Stimulated activated CD4-positive, alpha-beta T cell treated with anti-CD3 and anti-CD28 coated beads, Interleukin-4, amount 100 ng/mL, for 4 hours (primary cell): ENCODE data around the gene ADCY2.
"Not testable (repeated sequence)": the region's sequence is repeated elsewhere in the genome, so short reads cannot be mapped to it uniquely, and the experiment has no call there.

Source experiments
- DNase-seq, 2 experiments: peaks; one replicate each; pipeline ENCODE4 v3.0.0-alpha.2; 2020

ADCY2 gene

DNA sequence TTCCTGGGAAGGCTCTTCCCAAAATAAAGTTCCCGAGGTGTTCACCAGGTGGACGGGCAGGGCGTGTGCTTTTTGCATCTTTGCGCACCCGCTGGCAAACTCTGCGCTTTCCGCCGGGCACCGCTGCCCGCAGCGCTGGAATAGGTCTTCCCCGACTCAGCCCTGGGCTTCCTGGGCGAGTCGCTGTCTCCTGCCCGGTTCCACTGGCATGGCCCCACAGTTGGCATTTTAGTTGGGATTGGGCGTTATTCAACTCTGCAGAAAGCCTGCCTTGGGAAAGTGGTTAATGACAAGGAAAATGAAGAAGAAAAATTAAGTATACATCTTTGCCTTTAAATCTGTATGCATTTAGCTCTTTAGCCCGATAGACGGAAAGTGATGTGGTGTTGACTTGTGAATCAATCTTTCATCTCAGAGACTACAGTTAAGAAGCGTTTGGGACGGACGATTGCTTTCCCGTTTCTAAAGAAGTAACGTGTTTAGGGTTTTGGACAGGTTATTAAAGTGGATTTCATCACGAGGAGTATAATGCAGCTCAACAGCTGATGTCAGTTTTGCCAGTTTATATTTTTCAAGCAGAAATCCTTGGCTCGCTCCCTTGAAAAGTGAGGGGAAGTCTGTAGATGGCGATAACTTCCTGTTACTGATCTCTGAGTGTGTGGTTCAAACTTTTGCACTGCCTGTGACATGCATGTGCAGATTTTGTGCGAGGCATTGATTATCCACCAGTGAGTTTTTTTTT is 946 bp downstream of the ADCY2 start:
- DNase-seq = no peak

DNA sequence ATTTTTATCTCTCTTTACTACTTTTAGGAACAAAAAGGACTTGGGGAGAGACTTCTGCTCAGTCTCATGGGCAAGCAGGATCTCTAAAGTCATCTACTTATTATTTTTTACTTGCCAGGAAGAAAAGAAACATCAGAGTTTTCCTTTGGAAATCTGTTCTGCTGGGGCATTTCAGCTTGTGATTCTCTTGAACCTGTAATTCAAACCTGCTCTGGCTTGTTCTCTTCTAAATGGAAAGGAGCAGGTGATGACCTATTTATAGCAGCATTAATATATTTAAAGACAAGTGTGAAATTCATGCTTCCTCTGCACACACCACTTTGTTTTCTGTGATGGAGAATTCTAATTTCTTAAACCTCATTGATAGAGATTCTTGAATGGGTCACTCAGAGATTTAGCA is 2.0 kb downstream of the ADCY2 start:
- no peak for DNase-seq

DNA sequence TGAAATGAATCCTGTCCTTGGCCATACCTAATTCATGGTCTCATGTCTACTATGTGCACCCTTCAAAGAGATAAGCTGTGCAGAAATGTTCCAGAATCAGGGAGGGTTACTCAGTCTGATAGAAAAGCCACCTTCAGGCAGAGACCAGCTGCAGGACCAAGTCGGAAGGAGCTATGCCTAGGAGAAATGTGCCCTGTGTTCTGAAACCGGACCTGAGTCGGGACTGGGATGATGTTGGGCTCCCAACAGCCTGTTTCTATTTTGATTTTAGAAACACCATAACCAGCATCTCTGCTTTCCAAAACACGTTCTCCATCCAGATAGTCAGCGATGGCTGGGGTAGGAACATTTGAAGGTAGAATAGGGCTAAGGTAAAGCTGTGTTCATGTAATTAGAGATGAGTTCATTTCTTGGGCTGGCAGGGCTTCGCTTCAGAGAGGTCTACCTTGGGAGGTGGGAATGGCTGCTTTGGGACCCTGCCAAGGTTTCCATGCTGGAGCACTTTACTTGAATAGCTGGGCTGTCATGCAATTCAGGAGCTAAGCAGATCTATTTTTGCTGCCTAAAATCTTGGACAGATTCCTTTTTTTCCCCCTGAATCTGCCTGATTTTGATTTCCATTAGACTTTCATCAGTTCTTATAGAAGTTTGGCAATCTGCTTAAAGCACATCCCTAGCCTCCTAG is 2.8 kb downstream of the ADCY2 start:
- DNase-seq = no peak

DNA sequence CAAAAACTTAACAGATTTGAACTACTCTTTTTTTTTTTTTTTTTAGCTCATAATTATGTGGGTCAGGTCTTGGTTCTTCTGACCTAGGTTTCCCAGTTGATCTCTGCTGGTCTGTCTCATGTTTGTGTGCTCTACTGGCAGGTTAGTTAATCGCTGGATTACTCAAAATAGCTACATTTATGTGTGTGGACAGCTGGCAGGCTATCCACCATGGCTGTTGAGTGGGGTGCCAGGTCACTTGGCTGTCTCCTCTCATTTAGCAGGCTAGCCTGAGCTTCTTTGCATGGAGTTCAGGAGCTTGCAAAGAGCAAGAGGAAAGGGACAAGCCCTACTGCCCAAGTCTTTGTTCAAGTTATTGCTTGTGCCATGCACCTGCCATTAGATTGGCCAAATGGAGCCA is 9.3 kb downstream of the ADCY2 start:
- DNase-seq = no peak

DNA sequence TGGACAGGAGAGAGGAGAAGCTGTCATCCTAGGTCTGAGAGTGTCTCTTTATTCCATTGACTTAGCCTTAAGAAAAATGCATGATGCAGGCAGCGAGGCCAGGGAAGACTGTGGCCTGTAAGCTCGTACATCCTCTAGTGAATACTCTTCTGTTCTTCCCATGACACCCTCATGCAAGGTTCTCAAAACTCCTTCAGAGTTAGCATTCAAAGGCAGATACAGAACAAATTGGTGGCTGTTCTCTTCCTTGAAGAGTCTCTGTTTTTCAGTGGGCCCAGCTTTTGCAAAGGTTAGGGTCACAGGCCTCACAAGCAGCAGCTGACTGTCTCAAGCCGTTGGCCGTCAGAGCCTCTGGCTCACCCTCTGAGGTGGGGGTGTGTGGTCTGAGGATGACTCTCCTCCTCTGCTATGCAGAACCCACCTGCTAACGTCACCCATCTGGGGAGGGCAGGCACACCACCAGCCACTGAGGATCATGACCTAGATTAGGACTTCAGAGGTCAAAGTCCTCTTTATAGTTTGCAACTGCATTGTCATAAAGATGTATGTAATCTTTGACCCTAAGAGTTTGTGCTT is 15.1 kb downstream of the ADCY2 start:
- DNase-seq = no peak

DNA sequence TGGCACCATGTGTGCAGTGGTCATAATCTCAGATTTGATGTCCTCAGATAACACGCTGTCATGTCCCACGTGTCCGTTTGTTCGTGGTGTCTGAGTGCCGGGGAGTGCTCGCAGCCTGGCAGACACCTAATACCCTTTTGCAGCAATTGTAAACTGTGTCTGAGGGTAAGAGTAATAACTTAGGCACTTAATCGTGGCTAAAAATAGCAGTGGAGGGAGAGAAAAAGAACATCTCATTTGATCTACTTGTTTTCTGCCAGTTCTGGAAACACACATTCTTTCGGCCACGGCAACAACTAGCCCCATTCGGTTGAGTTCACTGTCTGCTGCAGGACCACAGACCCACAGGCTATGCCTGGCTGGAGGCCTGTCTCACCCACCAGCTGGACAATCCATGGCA is 16.5 kb downstream of the ADCY2 start:
- no peak for DNase-seq

- DNase-seq = no peak
These were observed 19.2 kb downstream of the ADCY2 start for GRCh38 chr5:7415123-7415522.

DNA sequence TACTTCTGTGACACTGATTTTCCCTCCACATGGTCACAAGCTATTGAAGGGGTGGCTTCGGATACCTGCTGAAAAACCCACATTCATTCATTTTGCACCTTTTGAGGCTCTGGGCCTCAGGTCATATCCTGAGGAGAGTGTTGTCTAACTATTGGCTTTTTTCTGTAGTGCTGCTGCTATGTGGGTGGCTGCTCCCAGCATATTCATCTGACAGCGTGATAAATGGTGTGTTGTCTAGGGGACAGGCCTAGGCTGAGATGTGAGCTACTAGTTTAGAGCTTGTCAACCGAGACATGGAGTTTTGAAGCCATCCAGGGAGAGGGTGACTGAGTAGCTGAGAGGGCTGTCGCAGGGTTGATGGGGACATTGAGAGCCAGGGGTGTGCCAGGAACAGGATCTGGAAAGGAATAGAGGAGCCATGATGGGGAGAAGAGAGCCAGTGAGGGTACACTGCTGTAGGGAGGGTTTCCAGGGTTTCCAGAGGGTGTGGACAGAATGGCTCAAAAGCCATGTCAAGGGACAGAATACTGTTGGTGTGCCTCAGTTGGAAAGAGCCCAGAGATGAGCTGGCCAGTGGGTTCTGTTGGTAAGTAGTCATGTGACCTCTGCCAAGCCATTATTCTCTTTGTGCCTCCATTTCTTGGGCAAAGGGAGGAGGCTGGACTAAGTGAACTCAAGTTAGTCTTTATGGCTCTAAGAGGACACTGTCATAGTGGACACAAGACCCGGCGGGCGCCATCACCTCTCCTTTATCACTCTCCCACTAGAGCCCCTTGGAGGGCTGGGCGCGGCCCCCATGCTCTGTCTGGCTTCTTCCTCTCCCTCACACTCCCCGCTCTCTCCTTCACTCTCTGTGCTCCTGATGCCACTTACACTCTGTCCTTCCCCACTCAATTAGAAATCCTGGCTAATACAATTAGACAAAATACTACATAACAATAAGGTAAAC is 19.9 kb downstream of the ADCY2 start:
- DNase-seq = no peak

GRCh38 chr5:7418276-7418675 is 22.3 kb downstream of the ADCY2 start:
- no peak for DNase-seq

- DNase-seq = no peak
These were observed 23.4 kb downstream of the ADCY2 start for GRCh38 chr5:7419367-7419766.

- no peak for DNase-seq
These were observed 23.9 kb downstream of the ADCY2 start for GRCh38 chr5:7419846-7420245.

- no peak for DNase-seq
These were observed 24.8 kb downstream of the ADCY2 start for GRCh38 chr5:7420510-7421280.

DNA sequence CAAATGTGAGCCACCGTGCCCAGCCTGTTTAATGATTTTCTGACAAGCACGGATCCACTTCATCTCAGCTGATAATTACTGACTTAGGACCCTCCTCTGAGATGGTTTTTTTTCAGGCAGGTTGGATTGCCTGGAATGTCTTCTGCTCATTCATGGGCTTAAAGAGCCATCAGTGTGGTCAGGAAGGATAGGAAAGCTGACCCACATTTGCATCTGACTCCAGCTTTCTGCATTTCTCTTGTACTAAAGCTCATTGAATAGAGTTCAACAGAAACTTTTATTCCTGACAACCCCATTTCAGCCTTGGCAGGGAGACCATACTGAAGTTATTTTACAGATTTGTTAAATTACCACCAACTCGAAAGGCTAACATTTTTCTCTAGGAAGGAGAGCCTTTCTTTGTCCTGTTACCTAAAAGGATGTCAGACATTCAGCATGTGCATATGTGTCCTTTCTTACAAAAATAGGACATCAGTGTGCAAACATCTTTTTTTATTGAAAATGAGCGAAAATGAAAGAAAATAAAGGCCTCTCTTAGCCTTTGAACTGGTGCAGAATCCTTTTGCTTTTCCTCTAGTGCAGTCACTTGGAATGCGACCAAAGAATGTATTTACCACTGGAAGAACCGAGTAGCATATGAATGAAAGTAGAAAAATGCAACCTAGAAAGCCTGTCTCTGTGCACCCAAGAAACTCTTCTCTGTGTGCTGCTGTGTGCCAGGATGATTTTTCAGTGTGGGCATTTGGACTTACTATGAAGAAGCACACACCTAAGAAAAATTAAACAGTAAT is 26.6 kb downstream of the ADCY2 start:
- no peak for DNase-seq

- not testable (repeated sequence) for DNase-seq
These were observed 27.3 kb downstream of the ADCY2 start for GRCh38 chr5:7423231-7423630.

DNA sequence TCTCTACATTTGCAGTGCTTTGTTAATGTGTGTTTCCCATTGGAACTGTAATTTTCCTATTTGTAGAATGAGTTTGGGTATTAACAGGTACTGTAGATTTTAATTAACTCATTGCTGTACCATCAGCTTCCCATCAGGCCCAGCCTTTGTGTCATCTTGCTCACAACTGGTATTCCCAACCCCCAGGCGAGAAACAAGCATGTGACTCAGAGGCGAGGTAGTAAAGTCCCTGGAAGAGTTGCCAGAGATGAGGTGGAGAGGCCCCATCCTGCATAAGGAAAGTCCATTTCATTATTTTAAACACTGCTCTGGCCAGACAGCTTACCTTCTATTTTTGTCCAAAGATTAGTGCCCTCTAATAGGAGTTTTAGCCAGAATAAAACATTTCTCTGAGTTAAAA is 29.9 kb downstream of the ADCY2 start:
- no peak for DNase-seq

DNA sequence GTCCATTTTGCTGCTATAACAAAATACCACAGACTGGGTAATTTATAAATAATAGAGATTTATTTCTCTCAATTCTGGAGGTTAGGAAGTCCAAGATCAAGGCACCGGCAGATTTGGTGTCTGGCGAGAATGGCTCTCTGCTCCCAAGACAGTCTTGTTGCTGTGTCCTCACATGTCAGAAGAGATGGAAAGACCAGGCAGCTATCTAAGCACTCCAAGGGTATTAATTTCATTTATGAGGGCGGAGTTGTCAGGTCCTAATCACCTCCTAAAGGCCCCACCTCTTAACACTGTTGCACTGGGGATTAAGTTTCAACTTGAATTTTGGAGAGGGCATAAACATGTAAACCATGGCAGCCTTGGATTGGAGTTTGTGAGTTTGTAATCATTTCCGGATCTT is 30.3 kb downstream of the ADCY2 start:
- no peak for DNase-seq

DNA sequence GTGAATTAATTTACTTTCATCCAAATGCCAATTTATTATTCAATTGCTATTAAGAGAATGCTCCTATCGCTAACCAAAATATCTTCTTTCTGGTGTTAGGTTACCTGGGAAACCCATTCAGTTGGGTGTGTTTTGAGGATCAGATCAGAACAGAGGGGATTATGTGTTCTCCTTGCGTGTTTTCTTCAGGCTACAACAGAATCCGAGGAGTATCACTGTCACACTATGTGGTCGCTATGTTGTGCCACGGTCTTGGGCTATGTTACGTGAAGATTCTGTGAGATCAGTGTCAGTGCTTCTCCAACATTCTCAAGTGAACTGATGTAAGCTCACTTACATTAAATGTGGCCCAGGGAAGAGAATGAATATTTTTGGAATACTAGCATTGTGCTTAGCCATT is 39.0 kb downstream of the ADCY2 start:
- no peak for DNase-seq

GRCh38 chr5:7435503-7435902 is 39.6 kb downstream of the ADCY2 start:
- no peak for DNase-seq

GRCh38 chr5:7436521-7436920 is 40.6 kb downstream of the ADCY2 start:
- no peak for DNase-seq

DNA sequence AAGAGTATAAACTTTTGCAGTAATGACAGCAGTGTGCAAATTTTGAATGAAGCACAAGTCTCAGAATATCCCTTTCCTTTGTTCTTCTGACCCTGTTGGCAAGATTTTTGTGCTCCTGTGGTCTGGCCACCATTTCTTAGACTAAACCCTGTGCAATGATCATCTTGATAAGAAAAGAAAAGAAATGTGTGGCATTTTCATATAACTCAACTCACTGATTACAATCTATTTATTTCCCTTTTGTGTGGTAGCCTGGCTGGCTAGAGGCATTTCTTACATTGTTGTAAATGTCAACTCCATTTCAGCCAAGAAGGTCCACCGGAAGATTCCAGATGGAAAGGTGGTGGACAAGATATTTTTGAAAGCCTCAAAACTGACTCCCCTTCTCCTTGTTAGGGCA is 41.9 kb downstream of the ADCY2 start:
- no peak for DNase-seq

- DNase-seq = no peak
These were observed 49.1 kb downstream of the ADCY2 start for GRCh38 chr5:7445068-7445467.

GRCh38 chr5:7445831-7446230 is 49.9 kb downstream of the ADCY2 start:
- no peak for DNase-seq
